ENCODE measurements around the gene SIGLEC1.

Gene SIGLEC1

GRCh38 chr20:3755814-3756480 is 43.5 kb upstream of the SIGLEC1 start:
- TF ChIP-seq ZNF70 (CRISPR knock-in tag; IDR thresholded peaks at IDR 0.05) (no peak), BACH2 (CRISPR knock-in tag; IDR thresholded peaks at IDR 0.05; ENCODE audit: borderline replicate concordance) (no peak), SNAI2 (CRISPR knock-in tag; IDR thresholded peaks at IDR 0.05) (no peak), POU6F1 (CRISPR knock-in tag; IDR thresholded peaks at IDR 0.05; ENCODE audit: borderline replicate concordance, low read depth) (no peak), PPARA (CRISPR knock-in tag; IDR thresholded peaks at IDR 0.05; ENCODE audit: borderline replicate concordance) (no peak)
- no peak for ATAC-seq

DNA sequence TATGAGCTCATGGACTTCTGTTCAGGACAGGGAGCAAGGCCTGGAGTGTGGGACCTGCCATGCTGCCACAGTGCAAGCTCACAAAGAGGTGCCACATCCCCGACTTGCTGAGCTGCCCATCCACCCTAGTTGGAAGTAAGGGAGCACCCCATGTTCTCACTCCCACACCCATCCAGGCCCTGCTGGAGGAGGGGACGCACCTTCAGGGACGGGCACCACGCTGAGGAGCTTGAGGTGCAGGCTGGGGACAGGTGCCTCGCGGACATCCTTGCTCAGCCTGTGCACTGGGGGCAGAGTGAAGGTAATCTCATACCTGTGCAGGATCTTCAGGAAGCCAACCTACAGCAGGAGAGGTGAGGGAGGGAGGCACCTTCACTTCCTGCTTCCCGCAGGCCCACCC is 42.9 kb upstream of the SIGLEC1 start:
- ATAC-seq, result no peak
- no peak for TF ChIP-seq ARNTL (CRISPR knock-in tag; IDR thresholded peaks at IDR 0.05; ENCODE audit: borderline replicate concordance, low read depth)
- TF ChIP-seq RARB (CRISPR knock-in tag; IDR thresholded peaks at IDR 0.05), result no peak
- TF ChIP-seq ZFP3 (CRISPR knock-in tag; IDR thresholded peaks at IDR 0.05), result no peak
- no peak for TF ChIP-seq PATZ1 (CRISPR knock-in tag; IDR thresholded peaks at IDR 0.05; ENCODE audit: borderline replicate concordance)
- TF ChIP-seq POU6F1 (CRISPR knock-in tag; IDR thresholded peaks at IDR 0.05; ENCODE audit: borderline replicate concordance, low read depth), result no peak
- no peak for TF ChIP-seq OSR1 (CRISPR knock-in tag; IDR thresholded peaks at IDR 0.05)

DNA sequence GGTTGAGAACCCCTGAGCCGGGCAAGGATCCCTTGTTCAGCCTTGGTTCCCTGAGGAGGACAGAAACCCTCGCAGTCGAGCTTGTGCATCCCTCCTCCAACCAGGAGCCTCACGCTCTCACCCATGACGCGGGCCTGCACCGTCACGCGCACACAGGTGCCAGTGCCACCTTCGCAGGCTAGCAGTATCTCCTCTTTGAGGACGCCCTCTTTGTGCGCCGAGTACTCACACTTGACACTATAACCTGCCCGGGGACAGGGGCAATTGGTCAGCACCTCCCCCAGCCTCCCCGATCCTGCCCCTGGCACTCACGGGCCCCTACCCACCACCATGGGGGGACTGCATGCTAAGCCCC is 41.9 kb upstream of the SIGLEC1 start:
- no peak for ATAC-seq
- TF ChIP-seq ZFP30 (CRISPR knock-in tag; IDR thresholded peaks at IDR 0.05), result no peak
- TF ChIP-seq CSRNP3 (CRISPR knock-in tag; IDR thresholded peaks at IDR 0.05), result no peak
- TF ChIP-seq PPARA (CRISPR knock-in tag; IDR thresholded peaks at IDR 0.05; ENCODE audit: borderline replicate concordance), result no peak
- TF ChIP-seq RARB (CRISPR knock-in tag; IDR thresholded peaks at IDR 0.05), result no peak
- TF ChIP-seq CREB5 (CRISPR knock-in tag; IDR thresholded peaks at IDR 0.05; ENCODE audit: low read depth), result no peak
- TF ChIP-seq OSR1 (CRISPR knock-in tag; IDR thresholded peaks at IDR 0.05), result no peak
- no peak for TF ChIP-seq PATZ1 (CRISPR knock-in tag; IDR thresholded peaks at IDR 0.05; ENCODE audit: borderline replicate concordance)
- TF ChIP-seq TCF4 (CRISPR knock-in tag; IDR thresholded peaks at IDR 0.05; ENCODE audit: borderline replicate concordance), result no peak
- TF ChIP-seq SNAI2 (CRISPR knock-in tag; IDR thresholded peaks at IDR 0.05), result no peak
- no peak for TF ChIP-seq ZNF70 (CRISPR knock-in tag; IDR thresholded peaks at IDR 0.05)
- TF ChIP-seq BACH2 (CRISPR knock-in tag; IDR thresholded peaks at IDR 0.05; ENCODE audit: borderline replicate concordance), result no peak
- no peak for TF ChIP-seq GLIS3 (CRISPR knock-in tag; IDR thresholded peaks at IDR 0.05)
- TF ChIP-seq ZFP3 (CRISPR knock-in tag; IDR thresholded peaks at IDR 0.05), result no peak
- no peak for TF ChIP-seq CSDC2 (CRISPR knock-in tag; IDR thresholded peaks at IDR 0.05)

Data from SK-N-SH treated with all-trans-retinoic acid at 6 μM for 48 hours (cell line).